Left lobe of liver (tissue), 2 donors: ENCODE data around the gene PSME3IP1. TPM values are rescaled to one million over a fixed set of nuclear protein-coding genes. Genes with fewer than 3 reads are reported as not detected.
"Not testable (repeated sequence)": the region's sequence is repeated elsewhere in the genome, so short reads cannot be mapped to it uniquely, and the experiment has no call there.

Experiments
- ATAC-seq: fragments of 200-7000 bp; cut with Tn5 transposase; one replicate; pipeline ENCODE4 v1.9.1; 2020; ENCODE audit warnings: mild to moderate bottlenecking, moderate library complexity
- DNase-seq: peaks from one replicate; pipeline ENCODE4 v3.0.0-alpha.2; 2020; ENCODE audit warnings: low spot score
- total RNA-seq: library from RNA; stranded (reverse); gene quantifications from one replicate; pipeline ENCODE4 v1.2.1, GENCODE V29; 2021
- donor health status: DM: no; HTN: no; CAD: no; lungs with moderate emphysema.
- donor health status: DM: no; HTN: yes; CAD: no.

PSME3IP1 gene
- total RNA-seq, 1 donor from 2014 or later = 26.6 TPM

DNA sequence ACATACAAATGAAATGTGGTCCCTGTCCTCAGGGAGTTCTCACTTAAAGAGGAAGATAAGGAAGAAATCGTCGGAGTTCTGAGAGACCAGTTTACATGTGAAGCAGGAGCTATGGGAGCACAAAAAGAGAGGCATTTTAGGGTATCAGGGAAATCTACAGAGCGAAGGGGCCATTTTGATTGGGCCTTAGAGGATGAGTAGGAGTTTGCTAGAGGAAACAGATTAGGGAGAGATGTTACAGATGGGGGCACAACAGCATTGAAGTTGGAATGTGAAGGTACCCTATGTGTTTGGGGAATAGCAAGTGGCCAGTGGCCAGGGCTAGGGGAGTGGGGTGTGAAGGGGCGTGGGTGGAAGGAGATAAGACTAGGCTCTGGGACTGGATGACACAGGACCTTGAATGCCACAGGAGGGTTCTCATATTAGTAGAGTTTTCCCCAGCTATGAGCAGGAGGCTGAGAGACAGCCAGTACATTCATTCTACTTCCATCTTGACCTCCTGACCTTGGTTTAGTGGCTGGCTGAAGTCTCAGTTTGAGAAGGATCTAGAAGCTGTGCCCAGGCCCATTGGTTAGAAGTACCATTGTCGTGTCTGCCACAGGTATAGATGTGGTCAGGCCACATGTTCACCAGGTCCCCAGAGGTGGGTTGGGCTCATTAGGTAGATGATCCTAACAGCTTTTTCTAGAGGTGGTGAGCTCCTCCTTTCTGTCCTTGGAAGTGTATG is 58.6 kb downstream of the PSME3IP1 start:
- ATAC-seq = no peak
- DNase-seq = no peak

DNA sequence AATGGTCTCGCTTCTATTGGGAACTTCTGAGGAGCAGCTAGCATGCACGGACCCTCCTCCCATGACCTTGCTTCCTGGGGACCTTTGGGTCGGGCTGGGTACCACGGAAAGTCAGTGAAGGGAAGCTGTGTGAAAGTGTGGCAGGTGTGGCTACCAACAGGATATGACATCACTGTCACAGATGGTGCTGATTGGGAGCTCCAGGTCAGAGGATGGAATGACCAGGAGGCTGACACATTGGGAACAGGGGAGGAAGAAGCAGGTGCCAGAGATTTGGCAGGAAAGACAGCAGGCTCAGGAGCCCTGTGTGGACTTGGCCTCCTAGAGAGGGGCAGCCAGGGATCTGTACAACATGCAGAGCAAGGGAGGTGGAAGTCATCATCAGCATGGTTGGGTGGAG is 59.4 kb downstream of the PSME3IP1 start:
- no peak for DNase-seq
- no peak for ATAC-seq

DNA sequence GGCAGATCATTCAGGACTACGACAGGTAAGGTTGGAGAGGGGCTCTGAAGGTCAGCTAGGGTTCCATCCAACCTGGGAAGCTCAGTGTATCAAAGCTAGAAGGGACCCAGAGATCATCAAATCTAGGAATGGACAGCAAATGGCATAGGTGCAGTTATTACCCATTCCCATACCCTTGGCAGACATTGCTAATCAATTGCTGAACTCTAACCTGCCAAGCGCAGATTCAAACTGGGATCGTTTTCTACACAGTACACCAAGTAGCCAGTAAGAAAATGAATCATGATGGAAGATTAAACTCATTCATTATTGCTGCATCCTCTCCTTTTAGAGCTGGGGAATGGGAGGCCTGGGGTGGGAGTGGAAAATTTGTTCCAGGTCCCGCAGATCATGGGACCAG is 59.9 kb downstream of the PSME3IP1 start:
- ATAC-seq (no peak), DNase-seq (no peak)

DNA sequence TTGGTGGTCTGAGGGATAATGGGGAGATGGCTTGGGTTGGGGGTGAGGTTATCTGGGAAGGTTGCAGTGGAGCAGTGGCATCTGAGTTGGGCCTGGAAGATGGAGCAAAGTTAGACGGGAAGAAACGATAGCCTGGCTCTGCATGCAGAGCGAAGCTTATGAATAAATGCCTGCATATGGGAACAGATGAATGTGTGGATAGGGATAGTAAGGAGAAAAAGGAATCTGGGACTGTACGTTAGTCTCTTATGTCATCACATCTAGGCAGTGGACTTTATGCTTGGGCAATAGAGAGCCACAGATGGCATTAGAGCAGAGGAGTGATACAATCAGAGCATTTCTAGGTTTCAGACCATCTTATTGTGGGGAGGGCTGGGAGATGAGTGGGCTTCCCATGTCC is 60.5 kb downstream of the PSME3IP1 start:
- ATAC-seq (no peak), DNase-seq (no peak)

DNA sequence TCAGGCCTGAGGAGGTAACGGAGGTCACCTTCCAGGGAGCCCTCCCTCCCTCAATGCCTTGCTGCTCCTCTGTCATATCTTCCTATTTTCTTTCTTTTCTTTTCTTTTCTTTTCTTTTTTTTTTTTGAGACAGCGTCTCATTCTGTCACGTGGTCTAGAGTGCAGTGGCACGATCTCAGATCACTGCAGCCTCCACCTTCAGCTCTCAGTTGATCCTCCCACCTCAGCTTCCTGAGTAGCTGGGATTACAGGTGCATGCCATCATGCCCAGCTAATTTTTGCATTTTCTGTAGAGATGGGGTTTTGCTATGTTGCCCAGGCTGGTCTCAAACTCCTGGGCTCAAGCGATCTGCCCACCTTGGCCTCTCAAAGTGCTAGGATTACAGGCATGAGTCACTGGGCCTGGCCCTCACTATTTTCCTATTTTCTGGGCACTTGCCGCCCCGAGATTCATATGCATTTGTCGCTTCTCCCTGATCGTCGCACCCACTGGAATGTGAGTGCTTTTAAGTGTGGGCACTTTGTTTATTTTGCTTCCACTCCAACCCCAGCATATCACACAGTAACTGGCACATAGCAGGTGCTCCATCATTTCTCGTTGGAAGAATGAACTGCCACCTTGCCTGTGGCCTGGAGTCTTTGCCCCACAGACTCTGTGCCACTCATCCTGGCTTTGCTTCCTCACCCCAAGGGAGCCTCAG is 61.7 kb downstream of the PSME3IP1 start:
- DNase-seq (no peak), ATAC-seq (no peak)

DNA sequence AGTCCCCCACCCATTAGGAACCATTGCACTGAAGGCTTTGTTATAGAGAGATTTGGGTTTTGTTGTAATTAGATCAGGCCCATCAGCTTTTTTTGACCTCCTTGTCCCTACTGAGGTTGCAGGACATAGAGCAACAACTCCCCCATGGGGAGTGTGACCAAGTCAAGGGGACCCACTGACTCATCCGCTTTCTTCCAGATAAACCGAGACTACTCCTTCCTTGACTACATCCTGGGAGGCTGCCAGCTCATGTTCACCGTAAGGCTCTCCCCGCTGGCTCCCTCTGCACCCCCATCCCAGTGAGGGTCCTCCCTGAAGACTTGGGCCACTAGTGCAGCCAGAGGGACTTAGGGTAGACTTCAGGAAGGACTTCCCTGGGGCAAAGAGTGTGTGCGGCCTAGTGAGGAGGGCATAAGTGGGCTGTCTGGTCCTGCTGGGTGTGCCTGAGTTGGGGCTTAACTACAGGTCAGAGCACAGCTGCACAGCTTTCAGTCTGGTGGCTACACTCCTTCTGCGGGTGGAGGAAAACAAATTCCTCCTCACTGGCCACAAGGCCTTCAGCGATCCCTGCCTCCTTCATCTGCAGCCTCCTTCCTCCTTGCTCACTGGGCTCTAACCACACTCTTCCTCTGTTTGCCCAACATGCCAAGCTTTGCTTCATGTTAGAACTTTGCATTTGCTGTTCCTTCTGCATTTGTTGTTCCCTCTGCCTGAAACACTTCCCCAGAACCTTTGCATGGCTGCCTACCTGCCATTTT is 62.4 kb downstream of the PSME3IP1 start:
- ATAC-seq (no peak), DNase-seq (no peak)

DNA sequence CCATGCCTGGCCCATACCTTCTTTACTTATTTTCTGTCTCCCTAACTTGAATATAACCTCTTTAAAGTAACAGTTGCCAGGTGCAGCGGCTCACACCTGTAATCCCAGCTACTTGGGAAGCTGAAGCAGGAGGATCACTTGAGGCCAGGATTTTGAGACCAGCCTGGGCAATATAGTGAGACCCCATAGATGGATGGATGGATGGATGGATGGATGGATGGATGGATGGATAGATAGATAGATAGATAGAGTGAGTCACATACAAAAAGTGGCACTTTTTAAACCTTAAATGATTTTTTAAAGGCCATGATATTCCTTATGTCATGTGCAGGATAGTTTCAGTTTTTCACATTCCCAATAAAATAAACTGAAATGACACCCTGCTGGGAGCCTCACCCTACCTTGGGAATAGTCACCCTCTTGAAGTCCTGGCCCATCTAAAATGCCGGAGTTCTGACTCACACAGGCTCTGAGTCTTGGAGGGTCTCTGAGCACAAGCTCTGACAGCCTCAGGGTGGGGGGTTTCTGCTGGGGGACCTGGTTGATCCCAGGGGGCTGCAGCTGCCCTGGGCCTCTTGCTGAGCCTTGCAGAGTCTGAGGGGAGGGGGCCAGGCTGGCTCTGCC is 67.3 kb downstream of the PSME3IP1 start:
- no peak for DNase-seq
- no peak for ATAC-seq

DNA sequence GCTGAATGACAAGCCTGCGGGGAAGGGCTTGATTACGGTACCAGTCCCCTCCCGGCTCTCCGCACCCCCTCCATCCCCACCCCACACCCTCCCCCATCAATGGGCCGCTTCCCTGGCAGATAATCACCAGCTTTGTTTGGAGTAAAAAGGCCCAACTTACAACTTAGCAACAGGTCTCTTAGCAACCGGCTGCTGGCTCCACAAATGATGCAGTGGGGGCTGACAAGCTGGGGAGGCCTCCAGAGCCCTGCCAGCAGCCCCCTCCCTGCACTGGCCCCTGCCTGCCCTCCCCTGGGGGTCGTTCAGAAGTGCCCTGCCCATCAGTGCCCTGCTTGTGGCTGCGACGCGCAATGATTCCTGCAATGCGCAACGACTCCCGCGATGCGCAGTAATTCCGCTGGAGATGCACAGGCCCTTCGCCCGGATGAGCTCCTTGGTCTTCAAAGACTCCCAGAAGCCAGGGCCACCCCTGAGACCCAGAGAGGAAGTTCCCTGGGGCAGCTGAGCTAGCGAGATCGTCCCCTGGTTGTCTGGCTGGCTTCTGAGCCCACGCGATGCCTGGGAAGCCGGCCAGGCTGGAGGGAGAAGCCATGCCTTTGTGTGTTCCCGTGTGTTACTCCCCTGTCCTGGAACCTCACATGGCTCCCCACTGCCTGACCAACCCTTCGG is 70.2 kb downstream of the PSME3IP1 start:
- DNase-seq = peak; percentile 67

DNA sequence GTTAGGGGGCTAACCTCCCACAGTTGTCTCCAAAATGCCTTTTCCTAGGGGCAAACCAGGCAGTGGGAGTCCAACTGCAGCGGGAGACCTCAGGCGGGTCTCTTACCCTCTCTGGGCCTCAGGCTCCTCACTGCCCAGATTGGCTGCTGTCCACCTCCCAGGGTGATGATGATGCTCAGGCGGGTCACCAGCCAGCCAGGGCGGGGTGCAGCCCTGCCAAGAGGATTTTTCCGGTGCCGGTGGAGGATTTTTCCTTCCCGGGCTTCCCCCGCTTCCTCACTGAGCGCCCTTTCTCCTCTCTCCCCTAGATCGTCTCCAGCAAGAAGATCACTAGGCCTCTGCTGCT is 70.7 kb downstream of the PSME3IP1 start:
- no peak for ATAC-seq
- DNase-seq = no peak

More for the DNA sequence above, 70.2 kb downstream of the PSME3IP1 start:
- peak; percentile 80 for ATAC-seq

DNA sequence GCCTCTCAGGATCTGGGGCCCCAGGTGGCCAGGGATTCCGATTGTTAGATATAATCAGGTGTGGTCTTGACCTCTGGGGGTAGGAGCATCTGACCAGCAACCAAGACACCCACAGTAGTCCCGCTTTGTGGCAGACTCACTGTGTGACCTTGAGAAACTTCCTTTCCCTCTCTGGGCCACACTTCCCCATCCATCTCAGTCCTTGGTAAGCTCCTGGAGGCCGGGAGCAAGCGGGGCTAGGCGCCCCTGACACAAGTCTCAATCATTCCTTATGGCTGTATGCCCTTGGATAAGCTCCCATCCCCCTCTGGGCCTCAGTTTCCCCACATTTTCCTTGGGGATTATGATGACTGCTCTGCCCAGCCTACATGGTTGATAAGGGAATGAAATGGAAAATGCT is 72.2 kb downstream of the PSME3IP1 start:
- DNase-seq (no peak), ATAC-seq (no peak)

DNA sequence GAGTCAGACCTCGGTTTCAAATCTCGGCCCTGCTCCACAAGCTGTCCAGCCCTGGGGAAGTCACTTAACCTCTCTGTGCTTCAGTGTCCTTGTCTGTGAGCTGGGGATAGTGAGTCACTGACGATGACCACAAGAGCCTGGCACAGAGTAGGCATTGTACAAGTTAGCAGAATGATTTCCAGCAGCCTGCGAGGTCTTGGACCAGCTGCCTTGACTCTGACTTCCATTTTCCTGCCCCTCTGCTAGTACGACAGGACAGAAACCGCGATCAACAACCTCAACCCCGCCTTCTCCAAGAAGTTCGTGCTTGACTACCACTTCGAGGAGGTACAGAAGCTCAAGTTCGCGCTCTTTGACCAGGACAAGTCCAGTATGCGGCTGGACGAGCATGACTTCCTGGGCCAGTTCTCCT is 72.8 kb downstream of the PSME3IP1 start:
- no peak for DNase-seq
- ATAC-seq = no peak

DNA sequence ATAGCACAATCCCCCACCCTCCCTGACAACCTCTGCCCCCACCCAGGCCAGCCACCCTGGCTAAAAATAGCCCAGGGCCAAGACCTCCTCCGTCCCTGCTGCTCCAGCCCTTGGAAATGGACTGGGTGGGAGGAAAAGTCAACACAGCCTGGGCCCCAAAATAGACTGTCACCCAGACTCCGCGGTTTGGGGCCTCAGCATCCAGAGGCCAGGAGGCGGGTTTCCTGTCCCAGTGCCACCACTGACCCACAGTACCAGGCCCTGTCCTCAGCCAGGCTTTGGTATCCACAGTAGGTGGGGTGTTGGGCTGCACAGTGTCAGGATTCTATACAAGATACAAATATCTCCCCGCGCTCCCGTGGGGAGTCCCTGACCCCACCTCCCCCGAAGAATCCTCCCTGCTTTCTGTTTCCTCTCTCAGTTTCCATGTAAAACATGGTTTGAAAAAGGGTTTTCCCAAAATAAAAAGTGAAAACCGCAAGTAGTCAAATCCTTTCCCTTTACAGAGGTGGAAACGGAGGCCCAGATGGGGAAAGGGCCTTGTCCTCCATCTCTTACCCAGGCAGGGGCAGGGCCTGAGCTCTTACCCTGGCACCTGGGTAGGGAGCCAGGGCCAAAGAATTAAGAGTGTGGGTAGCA is 73.3 kb downstream of the PSME3IP1 start:
- no peak for ATAC-seq
- no peak for DNase-seq

DNA sequence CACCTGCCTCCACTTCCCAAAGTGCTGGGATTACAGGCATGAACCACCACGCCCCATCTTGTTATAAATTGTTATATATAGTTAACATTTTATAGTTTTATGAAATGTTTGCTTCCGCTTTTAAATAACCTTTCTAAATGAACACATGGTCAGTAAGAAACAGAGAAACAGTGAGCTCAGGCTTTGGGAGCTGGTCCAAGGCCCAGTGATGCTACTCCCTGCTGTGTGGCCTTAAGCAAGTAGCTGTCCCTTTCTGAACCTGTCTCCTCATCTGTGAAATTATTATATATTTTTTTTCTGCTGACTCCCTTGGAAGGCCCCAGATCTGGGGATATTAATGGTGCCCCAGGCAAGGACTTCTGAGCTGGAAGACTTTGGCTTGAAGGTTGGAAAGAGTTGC is 74.4 kb downstream of the PSME3IP1 start:
- ATAC-seq (no peak), DNase-seq (no peak)

DNA sequence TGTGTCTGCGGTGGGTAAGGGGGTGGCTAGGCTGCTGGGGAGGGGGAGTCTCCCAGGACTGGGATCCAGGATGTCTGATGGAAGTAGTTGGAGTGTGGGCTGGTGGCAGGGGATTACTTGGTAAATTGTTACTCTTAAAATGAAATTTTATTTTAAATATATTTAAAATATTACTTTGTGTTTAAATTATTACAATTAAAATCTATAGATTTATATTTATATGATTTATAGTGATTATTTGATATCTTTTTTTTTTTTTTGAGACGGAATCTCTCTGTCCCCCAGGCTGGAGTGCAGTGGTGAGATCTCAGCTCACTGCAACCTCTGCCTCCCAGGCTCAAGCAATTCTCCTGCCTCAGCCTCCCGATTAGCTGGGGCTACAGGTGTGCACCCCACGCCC is 74.9 kb downstream of the PSME3IP1 start:
- ATAC-seq (no peak), DNase-seq (no peak)

DNA sequence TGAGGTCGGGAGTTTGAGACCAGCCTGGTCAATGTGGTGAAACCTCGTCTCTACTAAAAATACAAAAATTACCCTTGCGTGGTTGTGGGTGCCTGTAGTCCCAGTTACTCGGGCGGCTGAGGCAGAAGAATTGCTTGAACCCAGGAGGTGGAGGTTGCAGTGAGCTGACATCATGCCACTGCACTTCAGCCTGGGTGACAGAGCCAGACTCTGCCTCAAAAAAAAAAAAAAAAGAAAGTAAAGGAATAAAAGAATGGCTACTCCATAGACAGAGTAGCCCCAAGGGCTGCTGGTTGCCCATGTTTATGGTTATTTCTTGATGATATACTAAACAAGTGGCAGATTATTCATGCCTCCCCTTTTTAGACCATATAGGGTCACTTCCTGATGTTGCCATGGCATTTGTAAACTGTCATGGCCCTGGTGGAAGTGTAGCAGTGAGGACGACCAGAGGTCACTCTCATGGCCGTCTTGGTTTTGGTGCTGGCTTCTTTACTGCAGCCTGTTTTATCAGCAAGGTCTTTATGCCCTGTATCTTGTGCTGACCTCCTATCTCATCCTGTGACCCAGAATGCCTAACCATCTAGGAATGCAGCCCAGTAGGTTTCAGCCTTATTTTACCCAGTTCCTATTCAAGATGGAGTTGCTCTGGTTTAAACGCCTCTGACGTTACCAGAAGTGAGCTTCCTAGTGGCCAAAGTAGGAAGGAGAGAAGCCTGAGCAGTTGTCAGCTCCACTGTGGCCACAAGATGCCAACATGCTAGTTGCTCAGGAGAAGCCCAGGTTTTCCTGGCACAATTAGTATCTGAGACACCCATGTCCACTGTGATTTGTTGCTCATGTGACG is 76.4 kb downstream of the PSME3IP1 start:
- DNase-seq, ATAC-seq: not testable (repeated sequence)

DNA sequence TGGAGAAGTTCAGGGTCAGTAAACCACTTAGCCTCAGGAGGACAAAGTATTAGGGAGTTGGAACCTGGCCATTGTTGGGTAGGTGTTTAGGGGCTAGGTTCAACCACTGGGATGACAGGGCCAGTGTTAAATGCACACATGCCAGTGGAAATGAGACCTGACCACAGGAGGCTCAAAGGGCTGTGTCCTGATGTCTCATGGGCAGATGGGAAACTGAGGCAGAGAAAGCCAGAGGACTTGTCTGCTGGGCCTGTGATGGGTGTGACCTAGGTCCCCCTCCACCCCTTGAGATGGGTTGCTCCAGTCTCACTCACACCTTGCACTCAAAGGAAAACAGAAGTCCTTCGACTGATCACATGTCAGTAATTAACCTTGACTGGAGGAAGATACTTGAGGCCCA is 77.4 kb downstream of the PSME3IP1 start:
- no peak for DNase-seq

DNA sequence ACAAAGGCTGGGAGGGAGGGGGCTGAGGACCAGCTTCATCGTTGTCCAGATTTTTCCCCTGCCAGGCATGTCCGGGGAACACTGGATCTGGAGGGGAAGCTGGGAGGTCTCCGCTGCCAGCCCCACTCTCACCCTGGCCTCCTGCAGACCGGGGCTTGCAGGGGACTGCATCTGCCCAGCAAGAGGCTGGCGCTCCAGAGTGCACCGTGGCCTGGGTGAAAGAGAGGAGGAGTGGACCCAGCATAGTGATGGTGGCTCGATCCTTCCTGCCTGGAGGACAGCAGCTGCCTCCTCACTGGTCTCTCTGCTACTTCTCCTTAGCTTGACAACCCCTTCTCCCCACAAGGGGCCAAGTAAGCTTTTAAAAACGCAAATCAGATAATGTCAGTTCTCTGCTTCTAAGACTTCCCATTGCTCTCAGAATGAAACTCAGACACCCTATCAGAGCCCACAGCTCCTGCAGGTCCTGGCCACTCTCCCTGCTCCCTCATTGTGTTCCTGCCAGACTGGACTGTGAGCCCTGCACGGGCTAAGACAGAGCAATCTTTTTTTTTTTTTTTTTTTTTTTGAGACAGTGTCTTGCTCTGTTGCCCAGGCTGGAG is 78.4 kb downstream of the PSME3IP1 start:
- no peak for DNase-seq
- ATAC-seq = peak; percentile 29

More for the DNA sequence above, 77.4 kb downstream of the PSME3IP1 start:
- ATAC-seq = no peak

DNA sequence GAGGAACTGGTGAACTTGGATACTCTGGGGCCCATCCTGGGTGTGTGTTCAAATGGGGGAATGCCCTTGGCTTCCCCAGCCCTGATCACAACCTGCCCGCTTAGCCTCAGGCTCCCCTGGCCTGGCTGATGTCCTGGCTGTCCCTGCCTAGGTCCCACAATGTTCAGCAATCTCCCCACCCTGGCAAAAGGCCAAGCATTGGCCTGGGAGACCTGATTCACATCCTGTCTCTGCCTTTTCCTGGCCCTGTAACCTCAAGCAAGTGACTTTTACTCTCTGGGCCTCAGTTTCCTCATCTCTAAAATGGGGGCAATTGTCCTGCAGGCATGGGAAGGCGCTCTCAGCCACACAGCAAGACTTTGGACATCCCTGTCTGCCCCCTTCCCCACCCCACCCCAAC is 79.1 kb downstream of the PSME3IP1 start:
- peak; percentile 29 for ATAC-seq
- DNase-seq = no peak

DNA sequence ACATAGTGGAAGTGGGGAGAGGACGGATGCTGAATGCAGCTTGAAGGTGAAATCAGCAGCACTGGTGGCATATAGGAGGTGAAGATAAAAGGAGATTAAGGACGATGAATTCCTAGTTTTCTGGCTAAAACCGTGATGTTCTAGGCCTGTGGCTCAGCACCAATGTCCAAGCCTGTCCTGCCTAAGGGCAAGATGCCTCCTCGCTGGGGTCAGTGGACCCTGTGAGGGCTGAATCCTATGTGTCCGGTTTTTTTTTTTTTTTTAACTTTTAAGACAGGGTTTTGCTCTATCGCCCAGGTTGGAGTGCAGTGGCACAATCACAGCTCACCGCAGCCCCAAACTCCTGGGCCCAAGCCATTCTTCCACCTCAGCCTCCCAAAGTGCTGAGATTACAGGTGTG is 80.7 kb downstream of the PSME3IP1 start:
- no peak for ATAC-seq
- no peak for DNase-seq
